GM21529 (cell line): ENCODE results near the gene DIP2B.
"Not testable (repeated sequence)": the region's sequence is repeated elsewhere in the genome, so short reads cannot be mapped to it uniquely, and the experiment has no call there.

Source experiments
- ATAC-seq: cut with Tn5 transposase; IDR thresholded peaks from one replicate; pipeline ENCODE4 v1.9.1; 2021; ENCODE audit not compliant: unreplicated experiment

DIP2B gene

DNA sequence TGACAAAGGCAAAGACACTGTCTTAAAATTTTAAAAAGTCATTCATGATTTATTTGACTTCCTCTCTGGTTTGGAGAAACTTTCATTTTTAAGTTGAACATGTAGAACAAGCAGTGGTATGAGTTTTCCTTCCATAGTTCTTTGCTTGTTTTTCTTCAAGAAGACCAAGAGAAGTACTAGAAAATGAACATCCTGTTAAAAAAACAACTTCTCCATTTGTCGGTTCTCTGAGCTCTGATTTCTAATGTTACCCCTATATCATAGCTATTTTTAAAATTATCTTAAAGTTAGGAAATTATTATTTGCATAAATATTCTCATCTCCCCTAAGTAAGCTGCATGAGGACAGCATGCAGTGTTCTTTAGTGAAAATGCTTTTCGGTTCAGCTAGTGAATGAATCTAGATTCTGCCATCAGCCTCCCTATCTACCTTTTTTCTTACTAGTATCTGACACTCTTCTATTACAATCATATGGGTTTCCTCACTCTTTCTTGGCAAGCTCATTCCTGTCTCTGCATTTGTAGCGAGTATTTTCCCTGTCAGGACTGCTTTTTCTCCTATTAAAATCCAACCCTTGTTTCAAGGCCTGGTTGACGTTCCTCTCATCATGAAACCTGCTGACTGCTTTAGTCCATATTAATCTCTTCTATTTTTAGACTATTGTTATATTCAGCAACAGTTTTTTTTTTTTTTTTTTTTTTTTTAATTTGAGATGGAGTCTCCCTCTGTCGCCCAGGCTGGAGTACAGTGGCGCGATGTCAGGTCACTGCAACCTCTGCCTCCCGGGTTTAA lies 15.8 kb downstream of the DIP2B start:
- ATAC-seq: no peak

DNA sequence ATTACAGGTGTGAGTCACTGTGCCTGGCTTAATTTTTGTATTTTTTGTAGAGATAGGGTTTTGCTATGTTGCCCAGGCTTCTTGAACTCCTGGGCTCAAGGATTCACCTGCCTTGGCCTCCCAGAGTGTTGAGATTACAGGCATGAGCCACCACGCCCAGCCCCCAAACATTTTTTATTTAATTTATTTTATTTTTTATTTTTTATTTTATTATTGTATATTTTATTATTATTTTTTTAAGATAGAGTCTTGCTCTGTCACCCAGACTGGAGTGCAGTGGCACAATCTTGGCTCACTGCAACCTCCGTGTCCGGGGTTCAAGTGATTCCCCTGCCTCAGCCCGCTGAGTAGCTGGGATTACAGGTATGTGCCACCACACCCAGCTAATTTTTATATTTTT lies 17.0 kb downstream of the DIP2B start:
- ATAC-seq: not testable (repeated sequence)

DNA sequence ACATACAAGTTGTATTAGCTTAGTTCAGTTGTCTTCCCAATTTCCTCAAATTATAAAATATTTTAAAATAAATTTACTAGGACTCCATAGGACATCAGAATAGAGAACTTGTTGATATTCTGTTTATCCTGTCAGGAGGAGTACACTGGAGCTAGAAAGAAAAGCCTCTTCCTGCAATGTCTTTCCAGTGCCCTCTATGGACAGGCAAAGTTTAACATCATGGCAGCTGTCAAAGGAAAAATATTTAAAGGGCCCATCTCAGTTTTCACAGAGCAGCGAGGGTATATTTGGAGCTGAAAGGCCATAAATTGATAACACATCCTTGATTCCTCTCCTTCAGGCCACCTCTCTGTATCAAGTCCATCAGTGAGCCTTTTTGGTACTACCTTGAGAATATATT lies 19.0 kb downstream of the DIP2B start:
- no peak for ATAC-seq

DNA sequence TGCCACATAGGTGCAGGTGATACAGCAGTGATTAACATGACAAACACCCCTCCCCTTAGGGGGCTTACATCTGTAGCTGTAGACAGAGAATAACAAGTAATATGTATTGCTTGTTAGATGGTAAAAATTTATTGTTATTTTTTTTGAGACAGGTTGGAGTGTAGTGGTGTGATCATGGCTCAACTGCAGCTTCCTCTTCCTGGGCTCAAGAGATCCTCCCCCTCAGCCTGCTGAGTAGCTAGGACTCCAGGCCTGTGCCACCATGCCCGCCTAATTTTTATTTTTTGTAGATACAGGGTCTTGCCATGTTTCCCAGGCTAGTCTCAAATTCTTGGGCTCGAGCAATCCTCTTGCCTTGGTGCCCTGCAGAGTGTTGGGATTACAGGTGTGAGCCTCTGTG lies 19.8 kb downstream of the DIP2B start:
- no peak for ATAC-seq

DNA sequence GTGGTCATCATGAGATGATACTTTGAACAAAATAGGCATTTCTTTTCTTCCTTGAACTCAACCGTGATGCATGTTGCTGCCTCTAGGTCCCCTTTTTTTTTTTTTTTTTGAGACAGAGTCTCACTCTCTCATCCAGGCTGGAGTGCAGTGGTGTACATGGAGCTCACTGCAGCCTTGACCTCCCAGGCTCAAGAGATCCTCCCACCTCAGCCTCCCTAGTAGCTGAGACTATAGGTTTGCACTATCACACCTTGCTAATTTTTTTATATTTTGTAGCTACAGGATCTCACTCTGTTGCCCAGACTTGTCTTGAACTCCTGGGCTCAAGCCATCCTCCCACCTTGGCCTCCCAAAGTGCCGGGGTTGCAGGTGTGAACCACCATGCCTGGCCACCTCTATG lies 20.6 kb downstream of the DIP2B start:
- no peak for ATAC-seq

DNA sequence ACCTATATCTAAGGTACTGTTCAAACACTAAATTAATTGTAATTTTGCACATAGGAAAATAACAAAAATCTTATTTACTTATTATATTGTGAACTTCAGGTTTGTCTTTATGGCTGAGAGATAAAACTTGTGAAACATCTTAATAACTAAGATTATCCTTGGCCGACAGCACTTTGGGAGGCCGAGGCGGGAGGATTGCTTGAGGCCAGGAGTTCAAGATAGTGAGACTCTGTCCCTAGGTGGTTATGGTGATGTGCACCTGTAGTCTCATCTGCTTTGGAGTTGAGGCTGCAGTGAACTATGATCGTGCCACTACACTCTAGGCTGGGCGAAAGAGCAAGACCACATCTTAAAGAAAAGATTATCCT lies 22.6 kb downstream of the DIP2B start:
- no peak for ATAC-seq

DNA sequence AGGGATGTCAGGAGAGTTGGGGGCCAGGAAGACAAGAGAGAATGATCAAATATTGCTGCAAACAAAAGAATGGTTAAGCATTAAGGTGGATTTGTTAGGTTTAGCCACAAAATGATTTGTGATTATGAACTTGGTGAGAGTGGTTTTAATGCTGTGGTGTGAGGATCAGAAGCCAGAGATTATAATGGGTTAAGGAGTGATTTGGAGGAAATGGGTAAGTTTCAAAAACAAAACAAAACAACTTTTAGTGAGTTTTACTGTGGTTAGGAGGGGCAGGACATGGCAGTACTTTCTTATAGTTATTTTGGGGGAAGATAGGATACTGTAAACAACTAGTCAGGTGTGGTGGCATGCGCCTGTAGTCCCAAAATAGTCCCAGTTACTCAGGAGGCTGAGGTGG lies 24.0 kb downstream of the DIP2B start:
- ATAC-seq: no peak

DNA sequence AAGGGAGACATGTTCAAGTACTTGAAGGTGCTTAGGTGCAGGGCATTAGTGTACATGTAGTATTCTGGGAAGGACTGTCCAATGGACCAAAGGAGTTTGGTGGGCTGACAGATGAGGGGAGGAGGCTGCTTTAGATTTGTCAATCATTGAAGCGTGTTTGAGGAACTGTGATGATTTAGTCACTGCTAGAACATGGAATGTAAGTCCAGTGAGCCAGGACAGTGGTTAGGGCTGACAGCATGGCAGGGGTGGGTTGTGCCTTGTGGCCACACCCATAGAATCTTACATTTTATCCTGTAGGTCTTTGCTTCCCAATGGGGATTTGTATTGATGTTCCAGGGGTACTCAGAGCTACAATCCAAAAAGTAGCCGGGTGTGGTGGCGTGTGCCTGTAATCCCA lies 24.6 kb downstream of the DIP2B start:
- ATAC-seq: no peak

DNA sequence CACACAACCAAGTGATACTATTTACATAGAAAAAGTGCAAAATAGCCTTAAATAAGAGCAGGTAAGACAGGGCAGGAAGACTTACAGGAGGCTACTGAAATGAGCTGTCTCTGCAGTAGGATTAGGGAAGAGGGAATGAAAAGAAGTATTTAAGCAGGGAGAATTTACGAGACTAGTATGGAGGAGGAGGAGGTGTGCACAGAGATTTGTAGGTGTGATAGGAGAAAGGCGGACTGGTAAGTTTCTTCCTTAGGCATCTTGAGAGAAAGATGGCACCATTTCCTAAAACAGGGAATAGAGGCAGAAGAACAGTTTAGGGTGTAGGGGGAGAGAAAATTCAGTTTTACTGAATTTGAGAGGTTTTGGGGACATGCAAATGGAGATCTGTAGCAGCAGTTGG lies 25.7 kb downstream of the DIP2B start:
- ATAC-seq: no peak

DNA sequence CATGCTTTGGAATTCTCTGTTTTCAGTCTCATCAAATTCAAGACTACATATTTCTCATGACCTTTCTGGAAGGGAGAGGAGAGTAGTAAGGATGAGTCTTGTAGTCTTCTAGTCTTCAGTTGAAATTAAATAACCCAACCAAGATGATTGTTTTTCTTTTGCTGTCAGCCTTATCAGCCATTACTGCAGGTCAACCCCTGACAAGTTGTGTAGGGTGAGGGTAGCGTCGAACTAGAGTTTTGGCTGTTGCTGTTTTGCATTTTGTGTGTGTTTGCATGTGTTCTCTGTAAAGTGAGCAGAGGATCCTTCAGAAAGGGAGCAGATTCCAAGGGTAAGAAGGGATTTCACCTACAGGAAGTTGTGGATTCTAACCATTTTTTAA lies 28.4 kb downstream of the DIP2B start:
- no peak for ATAC-seq

DNA sequence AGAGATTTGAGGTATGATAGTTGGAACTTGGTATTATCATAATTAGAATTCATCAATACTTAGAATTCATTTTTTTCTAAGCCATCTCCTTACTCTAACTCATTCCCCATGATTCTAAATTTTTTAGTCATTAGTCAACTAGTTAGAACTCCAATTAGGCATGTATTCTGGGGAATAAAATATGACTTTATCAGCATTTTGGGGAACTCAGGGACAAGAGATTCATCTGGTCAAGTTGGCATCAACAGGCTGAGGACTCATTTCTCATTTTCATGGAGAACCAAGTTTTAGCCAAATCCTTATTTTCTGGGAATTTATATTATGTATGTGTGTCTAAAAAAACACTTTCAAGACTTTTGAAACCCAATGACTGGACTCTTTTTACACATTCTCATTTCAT lies 29.2 kb downstream of the DIP2B start:
- no peak for ATAC-seq

DNA sequence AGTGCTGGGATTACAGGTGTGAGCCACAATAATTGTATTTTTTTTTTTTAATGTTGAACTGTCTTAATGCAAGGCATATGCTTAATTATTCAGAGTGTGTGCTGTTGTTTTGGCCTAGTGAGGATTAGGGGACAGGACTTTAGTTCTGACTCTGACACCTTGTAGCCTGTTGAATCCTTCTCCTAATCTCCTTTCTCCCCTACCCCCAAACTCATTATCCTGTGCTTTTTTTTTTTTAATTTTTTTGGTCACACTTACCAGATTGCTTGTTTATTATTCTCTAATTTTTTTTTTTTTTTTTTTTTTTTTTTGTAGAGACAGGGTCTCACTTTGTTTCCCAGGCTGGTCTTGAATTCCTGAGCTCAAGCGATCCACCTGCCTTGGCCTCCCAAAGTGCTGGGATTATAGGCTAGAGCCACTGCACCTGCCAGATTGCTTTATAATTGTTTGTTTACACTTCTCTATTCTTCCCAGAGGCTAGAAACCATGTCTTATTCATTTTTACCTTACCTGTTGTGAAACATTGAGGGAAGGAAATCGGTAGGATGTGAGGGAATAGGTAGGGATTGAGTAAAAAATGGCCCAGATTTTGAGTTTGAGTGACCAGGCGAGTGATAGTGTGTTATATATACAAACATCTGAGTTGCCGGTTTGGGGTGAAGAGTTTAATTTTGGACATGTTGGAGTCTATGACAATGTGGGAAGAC lies 32.2 kb downstream of the DIP2B start:
- no peak for ATAC-seq

DNA sequence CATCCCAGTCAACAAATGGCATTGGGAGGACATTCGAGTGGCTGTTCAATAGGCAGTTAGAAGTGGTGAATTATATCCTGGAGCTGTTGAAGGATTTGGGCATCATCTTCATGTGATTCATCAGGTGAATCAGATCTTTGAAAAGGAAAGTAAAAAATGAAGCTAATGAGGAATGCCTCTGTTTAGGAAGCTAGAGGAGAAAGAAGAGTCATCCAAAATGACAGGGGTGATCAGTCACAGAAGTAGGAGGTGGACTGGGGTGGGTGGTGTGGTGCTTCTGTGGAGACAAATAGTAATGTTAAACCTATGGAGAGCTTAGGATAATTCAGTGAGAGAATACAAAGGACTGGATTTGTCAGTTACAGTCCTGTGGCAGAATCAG lies 32.7 kb downstream of the DIP2B start:
- no peak for ATAC-seq

DNA sequence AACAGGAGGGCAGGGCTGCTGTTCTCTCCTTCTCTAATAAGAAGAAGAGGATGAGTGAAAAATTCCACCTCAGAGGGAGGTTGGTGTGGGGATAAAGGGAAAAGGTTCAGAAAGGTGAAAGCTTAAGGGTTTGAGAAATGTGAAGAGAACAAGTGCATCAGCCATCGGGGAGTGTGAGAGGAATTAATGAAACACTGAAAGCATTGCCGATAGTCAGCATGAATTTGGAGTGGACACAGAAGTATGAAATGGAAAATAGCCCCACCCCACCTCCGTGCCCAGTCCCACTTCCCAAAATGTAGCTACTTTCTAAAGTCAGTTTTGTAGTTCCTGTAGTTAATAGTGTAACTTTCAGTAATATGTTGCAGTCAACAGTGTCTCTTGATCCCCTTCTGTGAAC lies 33.4 kb downstream of the DIP2B start:
- ATAC-seq: no peak

DNA sequence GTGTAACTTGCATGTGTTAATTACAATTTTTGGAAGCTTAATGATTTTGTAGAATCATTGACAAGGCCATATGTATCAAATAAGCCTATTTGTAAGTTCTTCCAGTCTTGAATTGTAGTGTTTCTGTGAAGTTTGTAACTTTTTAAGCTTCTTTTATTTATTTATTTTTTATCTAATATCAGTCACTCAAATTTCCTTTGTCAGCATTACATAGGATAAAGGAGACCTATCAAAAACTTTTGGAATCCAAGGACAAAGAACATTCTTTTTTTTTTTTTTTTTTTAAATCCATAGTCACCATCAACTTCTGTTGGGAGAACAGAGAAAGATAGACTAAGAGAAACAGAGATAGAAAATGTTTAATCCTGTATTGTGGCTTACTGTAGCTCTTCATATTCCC lies 36.4 kb downstream of the DIP2B start:
- no peak for ATAC-seq

DNA sequence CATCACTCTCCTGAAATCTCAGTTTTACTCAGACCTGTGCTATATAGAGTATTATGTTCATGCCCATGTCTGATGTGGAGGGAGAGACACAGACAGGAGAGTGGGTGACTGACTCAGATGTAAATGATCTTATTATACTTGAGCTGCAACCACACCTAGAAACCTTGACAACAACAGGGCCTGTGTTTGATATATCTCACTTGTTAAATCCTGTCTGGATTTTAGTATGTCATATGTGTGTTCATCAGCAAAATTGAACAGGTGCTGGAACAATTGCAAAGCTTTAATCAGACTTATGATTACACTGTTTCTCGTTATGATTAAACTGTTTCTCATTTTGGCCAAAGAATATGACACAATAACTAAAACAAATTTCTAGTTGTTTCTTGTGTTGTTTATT lies 37.7 kb downstream of the DIP2B start:
- no peak for ATAC-seq

DNA sequence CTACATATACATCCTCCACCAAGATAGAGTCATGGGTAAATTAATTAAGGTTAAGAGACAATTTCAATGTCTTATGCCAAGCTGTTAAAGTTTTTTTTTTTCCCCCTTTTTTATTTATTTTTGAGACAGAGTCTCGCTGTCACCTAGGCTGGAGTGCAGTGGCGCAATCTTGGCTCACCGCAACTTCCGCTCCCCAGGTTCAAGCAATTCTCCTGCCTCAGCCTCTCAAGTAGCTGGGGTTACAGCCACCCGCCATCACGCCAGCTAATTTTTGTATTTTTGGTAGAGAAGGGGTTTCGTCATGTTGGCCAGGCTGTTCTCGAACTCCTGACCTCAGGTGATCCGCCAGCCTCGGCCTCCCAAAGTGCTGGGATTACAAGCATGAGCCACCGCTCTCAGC lies 38.4 kb downstream of the DIP2B start:
- not testable (repeated sequence) for ATAC-seq

DNA sequence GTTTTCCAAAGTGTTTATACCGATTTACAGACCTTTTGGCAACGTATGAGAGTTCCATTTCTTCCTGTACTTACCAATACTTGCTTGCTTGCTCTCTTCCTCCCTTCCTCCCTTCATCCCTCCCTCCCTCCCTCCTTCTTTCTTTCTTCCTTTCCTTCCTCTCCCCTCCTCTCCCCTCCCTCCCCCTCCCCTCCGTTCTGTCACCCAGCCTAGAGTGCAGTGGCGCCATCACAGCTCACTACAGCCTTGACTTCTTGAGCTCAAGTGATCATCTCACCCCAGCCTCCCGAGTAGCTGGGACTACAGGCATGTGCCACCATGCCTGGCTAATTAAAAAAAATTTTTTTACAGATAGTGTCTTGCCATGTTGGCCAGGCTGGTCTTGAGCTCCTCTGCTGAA lies 40.4 kb downstream of the DIP2B start:
- ATAC-seq: no peak

DNA sequence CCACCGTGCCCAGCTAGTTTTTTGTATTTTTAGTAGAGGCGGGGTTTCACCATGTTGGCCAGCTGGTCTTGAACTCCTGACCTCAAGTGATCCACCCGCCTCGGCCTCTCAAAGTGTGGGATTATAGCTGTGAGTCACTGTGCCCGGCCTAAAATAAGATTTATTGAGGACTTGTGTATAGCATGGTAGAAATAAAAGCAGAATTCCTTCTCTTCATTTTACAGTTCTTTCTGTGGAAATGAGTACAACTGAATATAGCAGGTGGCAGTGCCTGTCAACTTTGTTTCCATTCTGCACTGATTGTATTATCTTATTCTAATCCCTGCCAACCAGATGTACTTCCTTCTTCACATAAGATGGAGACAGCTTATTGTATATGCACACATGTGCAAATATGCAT lies 41.0 kb downstream of the DIP2B start:
- no peak for ATAC-seq

DNA sequence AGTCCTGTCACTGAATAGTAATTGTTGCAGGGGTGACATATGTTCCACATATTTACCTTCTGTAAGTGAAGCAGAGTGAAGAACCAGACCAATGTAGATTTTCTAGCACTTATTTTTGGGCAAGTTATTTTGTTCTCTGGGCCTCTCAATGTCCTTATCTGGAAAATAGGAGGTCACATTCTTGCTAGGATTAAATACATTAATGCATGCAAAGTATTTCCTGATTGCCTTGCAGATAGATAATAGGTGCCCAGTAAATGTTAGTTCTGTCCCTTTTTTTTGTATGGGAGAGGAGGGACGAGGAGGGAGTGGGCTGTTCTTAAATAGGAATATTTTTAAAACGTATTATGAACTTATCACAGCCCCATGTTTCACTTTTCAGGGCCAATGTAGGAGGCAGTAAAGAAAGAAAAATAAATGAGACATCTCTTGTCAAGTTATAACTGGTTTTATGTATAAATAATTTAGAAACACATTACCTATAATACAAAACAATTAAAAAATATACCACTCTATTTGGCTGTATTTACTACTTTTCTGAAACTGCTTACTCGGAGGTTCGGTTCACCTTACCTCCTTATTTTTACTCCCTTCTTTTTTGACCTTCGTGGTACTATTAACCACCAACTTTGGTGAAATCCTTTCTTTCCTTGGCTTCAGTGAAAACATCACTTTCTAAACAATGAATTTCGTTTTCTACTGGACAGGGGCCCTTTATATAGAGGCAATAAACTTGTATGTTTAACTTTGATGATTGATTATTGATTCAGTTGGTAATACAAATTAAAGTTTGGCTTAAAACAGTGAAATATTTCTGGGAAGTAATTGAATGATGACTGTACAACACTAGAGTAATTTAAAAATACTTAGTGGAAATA lies 41.9 kb downstream of the DIP2B start:
- no peak for ATAC-seq

DNA sequence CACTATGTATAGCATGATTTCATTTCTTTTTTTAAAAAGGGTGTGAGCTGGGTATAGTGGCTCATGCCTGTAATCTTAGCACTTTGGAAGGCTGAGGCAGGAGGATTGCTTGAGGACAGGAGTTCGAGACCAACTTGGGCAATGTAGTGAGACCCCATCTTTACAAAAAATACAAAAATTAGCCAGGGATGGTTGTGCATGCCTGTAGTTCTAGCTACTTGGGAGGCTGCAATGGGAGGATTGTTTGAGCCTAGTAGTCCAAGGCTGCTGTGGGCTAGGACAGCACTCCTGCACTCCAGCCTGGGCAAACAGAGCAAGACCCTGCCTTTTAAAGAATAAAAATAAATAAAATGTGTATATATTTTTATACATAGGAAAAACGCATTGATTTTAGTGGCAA lies 43.0 kb downstream of the DIP2B start:
- no peak for ATAC-seq

DNA sequence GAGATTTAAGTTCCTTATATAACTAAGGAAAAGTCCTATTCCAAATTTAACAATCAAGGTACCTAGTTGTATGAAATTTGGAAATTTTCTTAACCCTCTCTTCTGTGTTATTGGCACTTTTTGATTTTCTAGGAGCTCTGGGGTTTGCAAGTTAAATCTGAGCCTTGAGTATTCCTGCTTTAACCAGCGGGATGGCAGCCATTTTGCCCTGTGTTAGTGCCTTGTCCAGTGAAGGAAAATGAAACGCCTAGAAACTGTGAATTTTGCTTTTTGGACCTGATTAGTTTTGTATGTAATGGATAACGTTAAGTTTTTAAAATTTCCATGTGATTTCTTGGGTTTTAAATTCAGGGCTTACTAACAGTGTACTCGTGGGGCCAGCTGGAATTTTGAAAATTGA lies 45.1 kb downstream of the DIP2B start:
- no peak for ATAC-seq
